ENCODE results near the gene HERPUD1.

DNA sequence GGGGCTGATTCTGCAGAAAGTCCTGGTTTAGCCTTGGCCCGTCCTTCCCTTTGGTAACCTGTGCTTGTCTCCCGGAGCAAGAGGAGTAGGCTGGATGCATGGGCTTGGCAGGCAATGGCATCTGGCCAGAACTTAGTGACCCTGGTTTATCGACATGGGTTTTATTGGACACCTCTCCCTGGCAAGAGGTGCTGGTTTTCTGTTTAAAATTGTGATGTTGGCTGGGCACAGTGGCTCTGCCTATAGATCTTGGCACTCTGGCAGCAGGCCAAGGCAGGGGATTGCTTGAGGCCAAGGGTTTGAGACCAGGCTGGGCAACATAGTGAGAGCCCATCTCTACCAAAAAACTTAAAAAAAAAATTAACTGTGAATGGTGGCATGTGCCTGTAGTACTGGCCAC lies 35.7 kb upstream of the HERPUD1 start:
- no peak for TF ChIP-seq CTCF (IDR thresholded peaks at IDR 0.05; ENCODE audit: borderline replicate concordance, extremely low read depth, low read length, poor library complexity, severe bottlenecking)
- TF ChIP-seq EZH2 (IDR thresholded peaks at IDR 0.05; ENCODE audit: borderline replicate concordance, low read depth, low read length, severe bottlenecking) = no peak
